Neural crest cell (in vitro differentiated cells): ENCODE measurements around the gene RTL10. TPM values are rescaled to one million over a fixed set of nuclear protein-coding genes. Genes with fewer than 3 reads are reported as not detected.

Experiments
- DNase-seq: peaks from one replicate; pipeline ENCODE4 v3.0.0; 2021; ENCODE audit warnings: low read depth, mixed read lengths, low spot score
- H3K27ac Mint-ChIP-seq: one replicate; pipeline ENCODE4 v1.8.0; 2021; ENCODE audit warnings: mild to moderate bottlenecking, mixed read lengths; ENCODE audit not compliant: unreplicated experiment
- H3K27me3 Mint-ChIP-seq: 2 replicates; pipeline ENCODE4 v1.8.0; 2021; ENCODE audit warnings: low read depth, mild to moderate bottlenecking, mixed read lengths
- H3K36me3 Mint-ChIP-seq: 2 replicates; pipeline ENCODE4 v1.8.0; 2021; ENCODE audit warnings: low read depth, mild to moderate bottlenecking, mixed read lengths
- H3K4me1 Mint-ChIP-seq: 2 replicates; pipeline ENCODE4 v1.8.0; 2021; ENCODE audit warnings: mixed read lengths
- H3K4me3 Mint-ChIP-seq: one replicate; pipeline ENCODE4 v1.8.0; 2021; ENCODE audit warnings: mild to moderate bottlenecking, mixed read lengths
- H3K9me3 Mint-ChIP-seq: 2 replicates; pipeline ENCODE4 v1.8.0; 2021; ENCODE audit warnings: mixed read lengths
- total RNA-seq: library from RNA; stranded (reverse); gene quantifications from 2 replicates; pipeline ENCODE4 v1.2.1, GENCODE V29; 2021
- TF ChIP-seq, protein P1 (sequence below): fragments of 200-600 bp; sonication (generic); conservative IDR thresholded peaks from 2 replicates; pipeline ENCODE4 v1.5.0; 2021; ENCODE audit warnings: antibody characterized with exemption, mild to moderate bottlenecking

RTL10 gene
- total RNA-seq, 1 donor from 2014 or later = 28.1 TPM

GRCh38 chr22:19819911-19820879 lies 34.5 kb downstream of the RTL10 start:
- Mint-ChIP-seq H3K4me3 (no peak overlapping the region), H3K27ac (no peak overlapping the region), H3K4me1 (peaks cover 10% of the 10 kb centered on the region), H3K36me3 (no peaks in the 10 kb centered on the region), H3K9me3 (no peaks in the 10 kb centered on the region), H3K27me3 (no peaks in the 10 kb centered on the region)
- TF ChIP-seq, protein P1, sequence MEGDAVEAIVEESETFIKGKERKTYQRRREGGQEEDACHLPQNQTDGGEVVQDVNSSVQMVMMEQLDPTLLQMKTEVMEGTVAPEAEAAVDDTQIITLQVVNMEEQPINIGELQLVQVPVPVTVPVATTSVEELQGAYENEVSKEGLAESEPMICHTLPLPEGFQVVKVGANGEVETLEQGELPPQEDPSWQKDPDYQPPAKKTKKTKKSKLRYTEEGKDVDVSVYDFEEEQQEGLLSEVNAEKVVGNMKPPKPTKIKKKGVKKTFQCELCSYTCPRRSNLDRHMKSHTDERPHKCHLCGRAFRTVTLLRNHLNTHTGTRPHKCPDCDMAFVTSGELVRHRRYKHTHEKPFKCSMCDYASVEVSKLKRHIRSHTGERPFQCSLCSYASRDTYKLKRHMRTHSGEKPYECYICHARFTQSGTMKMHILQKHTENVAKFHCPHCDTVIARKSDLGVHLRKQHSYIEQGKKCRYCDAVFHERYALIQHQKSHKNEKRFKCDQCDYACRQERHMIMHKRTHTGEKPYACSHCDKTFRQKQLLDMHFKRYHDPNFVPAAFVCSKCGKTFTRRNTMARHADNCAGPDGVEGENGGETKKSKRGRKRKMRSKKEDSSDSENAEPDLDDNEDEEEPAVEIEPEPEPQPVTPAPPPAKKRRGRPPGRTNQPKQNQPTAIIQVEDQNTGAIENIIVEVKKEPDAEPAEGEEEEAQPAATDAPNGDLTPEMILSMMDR = no peak
- DNase-seq = no peak

GRCh38 chr22:19819208-19819910 lies 35.3 kb downstream of the RTL10 start:
- DNase-seq = no peak
- Mint-ChIP-seq H3K9me3 (no peaks in the 10 kb centered on the region), H3K4me3 (no peak overlapping the region), H3K4me1 (peaks cover 10% of the 10 kb centered on the region), H3K27me3 (no peaks in the 10 kb centered on the region), H3K36me3 (no peaks in the 10 kb centered on the region), H3K27ac (no peak overlapping the region)
- TF ChIP-seq, protein P1 = no peak

DNA sequence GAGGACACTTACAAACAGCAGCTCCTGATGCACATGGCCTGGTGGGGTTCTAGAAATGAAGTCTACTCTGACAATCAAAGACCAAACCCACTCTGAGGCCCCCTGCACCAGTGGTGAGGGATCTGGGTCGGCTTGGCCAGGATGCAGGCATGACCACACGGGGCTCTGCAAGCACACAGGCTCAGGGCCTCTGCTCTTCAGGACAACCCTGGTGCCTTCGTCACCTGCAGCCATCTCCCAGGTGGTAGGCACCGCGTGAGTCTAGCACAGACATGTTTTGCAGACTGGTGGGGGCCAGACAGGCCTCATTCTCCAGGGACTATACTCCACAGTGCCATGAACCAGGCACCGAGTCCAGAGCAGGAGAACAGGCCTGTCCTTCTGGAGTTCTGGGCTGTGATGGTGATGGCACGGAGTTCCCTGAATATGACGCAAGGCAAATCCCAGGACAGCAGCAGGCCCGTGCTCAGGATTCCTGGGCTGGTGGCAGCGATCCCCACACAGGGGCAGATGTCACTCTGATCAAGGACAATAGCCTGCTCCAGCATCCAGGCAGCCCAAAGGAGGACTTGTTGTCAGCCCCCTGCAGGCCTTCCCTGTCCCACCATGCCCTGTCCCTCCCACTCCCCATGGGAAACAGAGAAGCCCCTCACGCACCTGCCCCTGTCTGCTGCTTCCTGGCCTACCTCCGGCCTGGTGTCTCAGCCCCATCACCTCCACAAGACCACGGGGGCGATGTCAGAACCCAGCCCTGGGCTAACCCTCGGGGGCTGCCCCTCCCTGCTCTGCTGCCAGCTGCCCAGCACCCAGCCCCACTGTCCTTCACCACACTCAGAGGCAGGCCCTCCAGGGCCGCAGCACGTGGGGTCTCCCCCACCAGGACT lies 36.1 kb downstream of the RTL10 start:
- TF ChIP-seq, protein P1 = no peak
- Mint-ChIP-seq H3K4me3 (no peak overlapping the region), H3K4me1 (peaks cover 7% of the 10 kb centered on the region), H3K36me3 (no peaks in the 10 kb centered on the region), H3K27ac (no peak overlapping the region), H3K27me3 (no peaks in the 10 kb centered on the region), H3K9me3 (no peaks in the 10 kb centered on the region)
- DNase-seq = no peak

DNA sequence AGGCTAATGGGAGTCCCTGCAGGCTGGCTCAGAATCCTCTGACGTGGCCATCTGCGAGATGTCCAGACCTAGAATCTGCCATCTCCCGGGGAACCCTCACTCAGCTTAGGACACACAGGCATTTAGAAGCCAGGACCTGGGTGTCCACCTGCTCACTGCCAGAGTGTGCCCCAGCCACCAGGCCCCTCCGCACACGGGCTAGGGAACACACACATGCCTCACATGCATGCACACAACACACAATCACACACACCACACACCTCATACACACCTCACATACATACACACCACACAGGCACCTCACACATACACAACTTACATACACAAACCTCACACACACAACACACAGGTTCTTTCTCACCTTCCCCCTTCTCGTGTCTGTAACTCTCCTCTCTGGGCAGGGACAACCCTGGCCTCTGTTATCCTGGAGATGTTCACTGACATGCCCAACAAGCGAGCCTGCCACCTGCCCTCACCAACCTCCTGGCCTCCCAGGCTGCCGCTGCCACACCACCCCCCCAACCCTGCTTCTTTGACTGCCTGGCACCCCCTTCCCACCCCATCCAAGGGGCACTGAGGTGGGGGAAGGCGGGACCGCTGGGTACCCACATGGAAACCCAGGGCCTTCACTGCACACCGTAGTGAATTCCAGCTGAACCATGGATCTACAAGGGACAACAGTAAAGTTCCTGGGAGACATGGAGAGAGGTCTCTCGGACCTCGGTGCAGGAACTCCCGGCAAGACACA lies 38.1 kb downstream of the RTL10 start:
- Mint-ChIP-seq H3K4me3 (no peak overlapping the region), H3K27ac (peak overlapping the region; percentile 84)
- no peak for DNase-seq

More for the DNA sequence above, 38.1 kb downstream of the RTL10 start:
- no peaks in the 10 kb centered on the region for H3K9me3 Mint-ChIP-seq
- peaks cover 6% of the 10 kb centered on the region for H3K4me1 Mint-ChIP-seq
- TF ChIP-seq, protein P1 = no peak
- H3K36me3 Mint-ChIP-seq = no peaks in the 10 kb centered on the region
- H3K27me3 Mint-ChIP-seq = no peaks in the 10 kb centered on the region
